ENCODE measurements around the gene SPAG17. TPM values are rescaled to one million over a fixed set of nuclear protein-coding genes. Genes with fewer than 3 reads are reported as not detected.

Gene SPAG17
- polyA plus RNA-seq, 1 donor from 2014 or later: 0.25 TPM

- Histone ChIP-seq H3K9me2 (ENCODE audit: insufficient read depth, low read length) (no peaks in the 10 kb centered on the region), H3K4me3 (ENCODE audit: low read length) (no peak overlapping the region), H3K36me3 (ENCODE audit: insufficient read depth, low read length) (no peaks in the 10 kb centered on the region), H3K27me3 (ENCODE audit: insufficient read depth, low read depth, low read length) (no peaks in the 10 kb centered on the region), H3K9me3 (ENCODE audit: low read length) (no peaks in the 10 kb centered on the region), H2AFZ (ENCODE audit: low read depth, low read length) (no peak overlapping the region), H3F3A (ENCODE audit: insufficient read depth, low read length, poor library complexity, severe bottlenecking) (no peaks in the 10 kb centered on the region), H4K20me1 (ENCODE audit: insufficient read depth) (no peaks in the 10 kb centered on the region), H3K9ac (ENCODE audit: low read length) (no peak overlapping the region), H3K27ac (ENCODE audit: low read length) (no peak overlapping the region), H3K4me2 (ENCODE audit: low read length) (no peak overlapping the region), H3K79me2 (replicated peaks; ENCODE audit: insufficient read depth, low read length) (no peaks in the 10 kb centered on the region)
- TF ChIP-seq MXI1 (conservative IDR thresholded peaks at IDR 0.05; ENCODE audit: poor library complexity, severe bottlenecking): no peak
- TF ChIP-seq, protein P1, sequence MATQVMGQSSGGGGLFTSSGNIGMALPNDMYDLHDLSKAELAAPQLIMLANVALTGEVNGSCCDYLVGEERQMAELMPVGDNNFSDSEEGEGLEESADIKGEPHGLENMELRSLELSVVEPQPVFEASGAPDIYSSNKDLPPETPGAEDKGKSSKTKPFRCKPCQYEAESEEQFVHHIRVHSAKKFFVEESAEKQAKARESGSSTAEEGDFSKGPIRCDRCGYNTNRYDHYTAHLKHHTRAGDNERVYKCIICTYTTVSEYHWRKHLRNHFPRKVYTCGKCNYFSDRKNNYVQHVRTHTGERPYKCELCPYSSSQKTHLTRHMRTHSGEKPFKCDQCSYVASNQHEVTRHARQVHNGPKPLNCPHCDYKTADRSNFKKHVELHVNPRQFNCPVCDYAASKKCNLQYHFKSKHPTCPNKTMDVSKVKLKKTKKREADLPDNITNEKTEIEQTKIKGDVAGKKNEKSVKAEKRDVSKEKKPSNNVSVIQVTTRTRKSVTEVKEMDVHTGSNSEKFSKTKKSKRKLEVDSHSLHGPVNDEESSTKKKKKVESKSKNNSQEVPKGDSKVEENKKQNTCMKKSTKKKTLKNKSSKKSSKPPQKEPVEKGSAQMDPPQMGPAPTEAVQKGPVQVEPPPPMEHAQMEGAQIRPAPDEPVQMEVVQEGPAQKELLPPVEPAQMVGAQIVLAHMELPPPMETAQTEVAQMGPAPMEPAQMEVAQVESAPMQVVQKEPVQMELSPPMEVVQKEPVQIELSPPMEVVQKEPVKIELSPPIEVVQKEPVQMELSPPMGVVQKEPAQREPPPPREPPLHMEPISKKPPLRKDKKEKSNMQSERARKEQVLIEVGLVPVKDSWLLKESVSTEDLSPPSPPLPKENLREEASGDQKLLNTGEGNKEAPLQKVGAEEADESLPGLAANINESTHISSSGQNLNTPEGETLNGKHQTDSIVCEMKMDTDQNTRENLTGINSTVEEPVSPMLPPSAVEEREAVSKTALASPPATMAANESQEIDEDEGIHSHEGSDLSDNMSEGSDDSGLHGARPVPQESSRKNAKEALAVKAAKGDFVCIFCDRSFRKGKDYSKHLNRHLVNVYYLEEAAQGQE (IDR thresholded peaks at IDR 0.05; ENCODE audit: borderline replicate concordance): no peak
- TF ChIP-seq SMC3 (conservative IDR thresholded peaks at IDR 0.05; ENCODE audit: poor library complexity): no peak
- no peak for TF ChIP-seq CTCF (IDR thresholded peaks at IDR 0.05; ENCODE audit: poor library complexity, severe bottlenecking)
- no peak for TF ChIP-seq POLR2AphosphoS5 (IDR thresholded peaks at IDR 0.05)
- TF ChIP-seq TAF1 (IDR thresholded peaks at IDR 0.05; ENCODE audit: low read depth): no peak
- no peak for TF ChIP-seq EP300 (conservative IDR thresholded peaks at IDR 0.05; ENCODE audit: poor library complexity, severe bottlenecking)
- TF ChIP-seq RAD21 (conservative IDR thresholded peaks at IDR 0.05): no peak
- no peak for TF ChIP-seq EZH2 (IDR thresholded peaks at IDR 0.05; ENCODE audit: borderline replicate concordance, insufficient read depth, low read length, poor library complexity, severe bottlenecking)
These were observed 217.1 kb downstream of the SPAG17 start for GRCh38 chr1:117967881-117968280.

GRCh38 chr1:117967477-117967876 lies 217.6 kb downstream of the SPAG17 start:
- Histone ChIP-seq H2AFZ (ENCODE audit: low read depth, low read length) (no peak overlapping the region), H3F3A (ENCODE audit: insufficient read depth, low read length, poor library complexity, severe bottlenecking) (no peaks in the 10 kb centered on the region), H3K79me2 (replicated peaks; ENCODE audit: insufficient read depth, low read length) (no peaks in the 10 kb centered on the region), H3K27ac (ENCODE audit: low read length) (no peak overlapping the region), H3K4me2 (ENCODE audit: low read length) (no peak overlapping the region), H3K9me3 (ENCODE audit: low read length) (no peaks in the 10 kb centered on the region), H3K9ac (ENCODE audit: low read length) (no peak overlapping the region), H3K4me3 (ENCODE audit: low read length) (no peak overlapping the region), H3K36me3 (ENCODE audit: insufficient read depth, low read length) (no peaks in the 10 kb centered on the region), H4K20me1 (ENCODE audit: insufficient read depth) (no peaks in the 10 kb centered on the region), H3K9me2 (ENCODE audit: insufficient read depth, low read length) (no peaks in the 10 kb centered on the region), H3K27me3 (ENCODE audit: insufficient read depth, low read depth, low read length) (no peaks in the 10 kb centered on the region)
- TF ChIP-seq TAF1 (IDR thresholded peaks at IDR 0.05; ENCODE audit: low read depth): no peak
- TF ChIP-seq SMC3 (conservative IDR thresholded peaks at IDR 0.05; ENCODE audit: poor library complexity): no peak
- no peak for TF ChIP-seq EP300 (conservative IDR thresholded peaks at IDR 0.05; ENCODE audit: poor library complexity, severe bottlenecking)
- no peak for TF ChIP-seq RAD21 (conservative IDR thresholded peaks at IDR 0.05)
- TF ChIP-seq MXI1 (conservative IDR thresholded peaks at IDR 0.05; ENCODE audit: poor library complexity, severe bottlenecking): no peak
- no peak for TF ChIP-seq CTCF (IDR thresholded peaks at IDR 0.05; ENCODE audit: poor library complexity, severe bottlenecking)
- no peak for TF ChIP-seq POLR2AphosphoS5 (IDR thresholded peaks at IDR 0.05)
- TF ChIP-seq, protein P1 (IDR thresholded peaks at IDR 0.05; ENCODE audit: borderline replicate concordance): no peak
- TF ChIP-seq EZH2 (IDR thresholded peaks at IDR 0.05; ENCODE audit: borderline replicate concordance, insufficient read depth, low read length, poor library complexity, severe bottlenecking): no peak

Data from neural cell (in vitro differentiated cells).